SK-N-MC (cell line): ENCODE measurements around the gene PDRG1.

Source experiments
- EZH2 ChIP-seq: fragments of 200-600 bp; sonication (generic); IDR thresholded peaks from one replicate; pipeline ENCODE4 v1.6.1; 2017; ENCODE audit warnings: antibody characterized with exemption
- FOXP2 ChIP-seq: optimal IDR thresholded peaks from 2 replicates; pipeline ENCODE3; 2011; ENCODE audit warnings: mild to moderate bottlenecking, moderate library complexity; ENCODE audit not compliant: insufficient read depth; ENCODE audit errors: extremely low read length, control extremely low read depth
- POLR2AphosphoS5 ChIP-seq: IDR thresholded peaks from 2 replicates; pipeline ENCODE4 v1.6.1; 2012; ENCODE audit warnings: mild to moderate bottlenecking, low read depth, low read length, borderline replicate concordance

DNA sequence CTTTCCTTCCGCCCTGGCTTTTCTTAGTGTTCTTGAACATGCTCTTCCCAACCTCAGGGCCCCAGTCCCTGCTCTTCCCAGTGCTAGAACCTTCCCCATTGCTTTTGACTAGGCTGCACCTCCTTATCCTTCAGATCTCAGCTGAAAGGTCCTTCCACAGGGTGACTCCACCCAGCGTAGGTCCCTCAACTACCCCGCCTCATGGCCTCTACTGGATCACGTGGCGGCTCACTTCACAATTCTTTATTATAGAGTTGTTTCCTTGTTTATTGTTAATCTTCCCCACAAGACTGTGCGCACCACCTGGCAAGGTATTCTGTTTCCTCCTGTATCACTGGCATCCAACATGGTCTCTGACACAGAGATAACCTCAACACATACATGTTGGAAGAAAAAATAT lies 50.2 kb downstream of the PDRG1 start:
- no peak for TF ChIP-seq FOXP2
- TF ChIP-seq POLR2AphosphoS5, result no peak
- TF ChIP-seq EZH2, result no peak
